Activated CD4-positive, alpha-beta T cell treated with anti-CD3 and anti-CD28 coated beads, Interleukin-2, amount 50 U/mL, for 1 hour (primary cell): ENCODE data around the gene CNNM2.
"Not testable (repeated sequence)": the region's sequence is repeated elsewhere in the genome, so short reads cannot be mapped to it uniquely, and the experiment has no call there.

ENCODE experiments used
- DNase-seq: peaks from one replicate; pipeline ENCODE4 v3.0.0-alpha.2; 2020

Gene CNNM2

DNA sequence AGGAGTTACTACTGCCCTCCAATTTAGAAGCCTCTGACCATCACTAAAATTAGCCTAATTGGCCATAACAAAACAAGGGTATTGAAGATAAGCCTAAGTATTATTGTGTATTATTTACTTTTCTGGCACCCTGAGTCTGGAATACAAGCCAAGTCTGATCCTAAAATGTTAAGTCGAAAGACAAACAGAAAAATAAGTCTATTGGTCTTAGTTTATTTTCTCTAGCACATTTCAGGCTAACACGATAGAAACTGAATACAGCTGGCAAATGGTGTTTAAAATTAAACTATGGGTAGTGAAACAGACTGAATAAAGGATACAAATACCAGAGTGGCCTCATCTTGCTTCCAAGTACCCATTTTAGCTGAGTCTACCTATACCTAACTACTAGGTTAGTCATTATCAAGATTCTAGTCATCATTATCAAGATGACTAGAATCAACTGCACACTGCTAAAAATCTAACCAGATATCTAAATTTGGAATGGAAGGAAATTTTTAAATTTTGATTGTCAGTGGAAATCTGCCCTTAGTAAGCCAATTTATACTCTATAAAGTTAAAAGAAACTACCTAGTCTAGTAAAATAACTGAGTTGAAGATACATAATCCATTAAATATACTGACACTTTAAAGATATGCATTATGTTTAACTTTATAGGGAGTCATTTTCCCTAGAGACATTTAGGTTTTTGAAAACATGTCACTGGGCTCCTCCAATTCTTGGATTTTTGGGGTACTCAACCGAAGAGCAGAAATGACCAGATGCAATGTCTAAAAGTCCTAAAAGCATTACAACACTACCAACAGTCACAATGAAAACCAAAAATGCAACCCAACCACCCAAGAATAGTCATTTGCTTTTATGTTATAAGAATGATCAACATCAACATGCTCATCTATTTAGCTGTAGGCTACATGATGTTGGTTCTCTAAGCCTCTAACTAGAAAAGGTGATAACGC, 194.1 kb downstream of the CNNM2 start:
- no peak for DNase-seq

DNA sequence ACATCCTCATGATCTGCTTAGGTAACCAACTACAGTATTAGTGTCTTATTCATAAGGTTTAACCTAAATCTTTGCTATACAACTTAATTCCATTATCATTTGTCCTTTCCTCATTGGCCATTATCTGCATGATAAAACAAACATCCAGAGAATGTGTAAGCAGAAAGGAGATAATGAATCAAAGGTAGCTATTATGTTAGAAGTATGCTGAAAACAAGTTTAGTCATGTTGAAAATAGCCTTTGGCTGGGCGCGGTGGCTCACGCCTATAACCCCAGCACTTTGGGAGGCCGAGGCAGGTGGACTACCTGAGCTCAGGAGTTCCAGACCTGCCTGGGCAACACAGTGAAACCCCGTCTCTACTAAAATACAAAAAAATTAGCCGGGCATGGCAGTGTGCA, 196.8 kb downstream of the CNNM2 start:
- DNase-seq = no peak

DNA sequence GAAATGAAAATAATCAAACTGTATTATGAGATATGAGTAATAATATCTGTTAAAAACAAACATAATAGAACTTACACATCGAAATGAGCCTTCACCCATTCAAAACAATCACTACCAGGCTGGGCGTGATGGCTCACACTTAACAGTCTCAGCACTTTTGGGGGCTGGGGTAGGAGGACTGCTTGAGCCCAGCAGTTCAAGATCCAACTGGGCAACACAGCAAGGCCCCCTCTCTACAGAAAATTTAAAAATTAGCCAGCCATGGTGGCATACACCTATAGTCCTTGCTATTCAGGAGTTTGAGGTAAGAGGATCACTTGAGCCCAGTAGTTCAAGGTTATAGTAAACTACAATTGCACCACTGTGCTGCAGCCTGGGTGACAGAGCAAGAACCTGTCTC, 199.2 kb downstream of the CNNM2 start:
- DNase-seq = no peak

DNA sequence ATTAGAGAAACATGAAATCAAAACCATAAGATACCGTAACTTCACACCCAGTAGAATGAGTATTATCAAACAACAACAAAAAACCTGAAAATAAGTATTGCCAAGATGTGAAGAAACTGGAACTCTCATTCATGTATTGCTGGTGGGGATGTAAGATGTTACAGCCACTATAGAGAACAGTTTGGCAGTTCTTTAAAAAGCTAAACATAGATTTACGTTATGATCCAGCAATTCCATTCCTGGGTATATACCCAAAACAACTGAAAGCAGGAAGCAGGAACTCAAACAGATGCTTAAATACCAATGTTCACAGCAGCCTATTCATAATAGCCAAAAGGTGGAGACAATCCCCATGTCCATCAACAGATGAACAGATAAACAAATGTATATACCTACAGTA, 202.5 kb downstream of the CNNM2 start:
- DNase-seq = no peak

DNA sequence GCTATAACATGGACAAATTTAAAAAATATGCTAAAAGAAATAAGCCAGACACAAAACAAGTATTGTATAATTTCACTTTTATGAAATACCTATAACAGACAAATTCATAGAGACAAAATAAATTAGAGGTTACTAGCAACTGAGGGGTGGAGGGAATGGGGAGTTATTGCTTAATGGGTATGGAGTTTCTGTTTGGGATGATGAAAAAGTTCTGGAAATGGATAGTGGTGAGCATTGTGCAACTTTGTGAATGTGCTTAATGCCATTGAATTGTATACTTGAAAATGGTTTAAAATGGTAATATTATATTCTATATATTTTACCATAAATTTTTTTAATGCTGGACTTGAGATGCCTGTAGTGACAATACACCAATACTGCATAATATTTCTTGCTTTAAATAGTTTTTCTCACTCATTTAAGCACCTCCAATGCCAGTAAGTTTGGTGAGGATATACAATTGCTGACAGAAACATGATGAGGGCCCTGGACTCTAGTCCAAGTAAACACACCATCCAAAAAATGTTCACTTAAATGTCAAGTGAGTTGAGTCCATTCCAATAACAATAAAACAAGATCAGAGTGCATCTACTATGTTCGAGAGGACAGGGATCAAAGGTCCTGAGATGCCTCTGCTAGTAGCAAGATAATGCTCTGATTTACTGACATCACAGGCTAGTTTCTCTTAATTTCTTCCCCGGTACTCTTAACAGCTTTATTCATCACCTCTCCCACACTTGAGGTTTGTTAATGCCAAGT, 203.1 kb downstream of the CNNM2 start:
- DNase-seq = no peak

DNA sequence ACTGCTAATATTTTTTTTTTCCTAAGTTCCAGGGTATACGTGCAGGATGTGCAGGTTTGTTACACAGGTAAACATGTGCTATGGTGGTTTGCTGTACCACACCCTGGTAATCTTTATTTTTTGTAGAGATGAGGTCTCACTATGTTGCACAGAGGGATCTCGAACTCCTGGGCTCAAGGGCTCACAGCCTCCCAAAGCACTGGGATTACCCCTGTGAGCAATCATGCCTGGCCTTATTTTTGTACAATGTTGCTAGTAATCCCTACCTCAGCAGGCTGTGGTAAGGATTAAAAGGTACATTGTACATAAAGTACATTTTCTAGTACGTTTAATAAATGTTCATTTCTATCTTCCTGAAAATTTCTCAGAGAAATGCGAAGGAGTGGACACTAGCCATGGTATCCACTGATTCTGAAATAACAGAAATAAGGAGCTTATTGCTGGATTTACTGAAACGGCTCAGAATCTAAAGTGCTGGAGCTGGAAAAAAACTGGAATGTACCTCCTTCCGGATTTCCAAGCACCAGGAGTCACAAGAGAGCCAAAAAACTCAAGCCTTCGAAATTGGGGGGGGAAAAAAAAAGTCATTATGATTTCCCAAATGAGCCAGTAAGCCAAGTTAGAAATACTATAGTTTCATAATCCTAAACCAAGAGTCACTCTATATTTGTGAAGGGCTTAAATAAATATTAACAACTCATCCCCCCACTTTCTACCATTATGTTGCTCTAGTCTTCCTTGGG, 205.4 kb downstream of the CNNM2 start:
- no peak for DNase-seq

DNA sequence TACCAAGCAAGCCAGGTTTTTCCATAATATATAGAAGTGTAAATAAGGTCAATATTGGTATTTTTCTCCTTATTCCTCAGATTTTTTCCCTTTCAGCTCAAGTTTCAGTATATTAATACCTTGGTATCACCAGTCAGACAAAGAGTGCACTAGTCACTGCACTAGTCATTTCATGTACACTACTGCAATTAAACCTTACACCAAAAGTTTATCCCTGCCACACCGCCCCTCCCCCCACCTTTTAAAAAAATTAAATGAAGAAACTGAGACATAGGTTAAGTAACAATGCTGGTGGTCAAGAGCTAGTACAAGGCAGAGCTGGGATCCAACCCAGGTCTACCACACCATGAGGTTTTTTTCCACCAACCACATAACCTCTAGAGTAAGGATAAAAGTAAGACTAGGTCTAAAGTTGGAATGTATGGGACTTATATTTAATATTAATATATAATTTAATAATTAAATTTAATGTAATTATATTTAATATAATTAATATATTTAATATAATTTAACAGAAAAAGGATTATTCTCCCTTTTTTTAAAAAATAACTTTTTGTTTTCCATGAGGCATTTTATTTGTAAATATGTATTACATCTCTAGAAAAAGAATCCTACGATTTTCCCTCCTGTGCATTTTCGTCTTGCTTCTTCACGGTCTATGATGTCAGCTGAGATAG, 206.5 kb downstream of the CNNM2 start:
- DNase-seq = no peak

DNA sequence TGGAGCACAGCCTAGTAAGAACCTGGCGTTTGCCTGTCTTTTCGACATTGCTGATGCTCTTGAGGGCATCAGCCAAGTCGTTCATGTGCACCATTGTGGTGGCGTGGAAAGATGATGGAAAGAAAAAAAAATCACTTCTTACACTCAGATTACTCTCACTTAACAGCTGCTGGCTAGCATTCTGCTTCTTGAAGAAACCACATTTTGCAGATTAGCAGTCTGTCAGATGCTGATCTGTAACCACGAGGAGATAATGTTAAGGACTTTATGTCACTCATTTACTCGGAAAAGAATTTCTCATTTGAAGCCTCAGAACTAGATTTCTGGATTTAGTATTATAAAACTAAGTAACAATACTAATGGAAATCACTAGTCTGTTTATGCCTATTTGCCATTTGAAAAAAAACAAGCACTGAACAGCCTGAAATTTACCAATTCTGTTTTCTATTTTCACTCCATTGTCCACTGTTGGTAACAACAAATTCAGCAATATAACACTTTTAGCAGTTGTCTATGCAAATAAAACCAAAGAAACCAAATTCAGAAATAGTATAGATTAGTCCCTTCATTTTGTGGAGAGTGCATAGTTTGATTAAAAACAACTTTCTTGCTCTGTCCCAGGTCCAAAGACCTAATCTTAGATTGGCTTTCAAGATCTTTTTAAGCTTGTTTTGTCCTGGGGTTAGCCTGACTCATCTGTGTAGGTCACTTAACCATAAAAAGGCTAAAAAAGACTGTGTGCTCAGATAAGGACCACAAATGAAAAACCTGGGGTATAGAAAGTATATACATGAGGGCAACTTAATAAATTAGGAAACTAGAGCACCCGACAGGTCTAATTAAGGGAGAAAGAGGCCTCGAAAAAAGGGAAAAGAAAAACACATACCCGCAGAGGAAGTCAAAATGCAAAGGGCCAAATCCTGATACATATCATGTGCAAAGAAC, 207.5 kb downstream of the CNNM2 start:
- DNase-seq = no peak

DNA sequence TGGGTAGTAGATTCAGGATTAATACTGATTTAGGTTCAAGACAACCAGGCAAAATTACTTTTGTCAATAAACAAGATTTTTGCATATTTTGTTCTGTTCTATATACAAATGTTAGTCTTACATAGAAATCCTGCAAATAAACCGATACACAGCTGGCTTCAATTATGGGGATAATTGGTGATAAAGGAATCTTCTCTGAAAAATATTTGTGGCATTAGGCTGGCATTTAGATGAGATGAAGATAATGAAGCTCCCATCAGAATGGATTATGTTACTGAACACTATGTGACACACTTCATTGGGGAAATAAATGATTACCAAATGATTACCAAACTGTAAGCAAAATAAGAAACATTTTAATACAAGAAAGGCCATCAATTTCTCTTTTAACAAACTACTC, 209.1 kb downstream of the CNNM2 start:
- no peak for DNase-seq

DNA sequence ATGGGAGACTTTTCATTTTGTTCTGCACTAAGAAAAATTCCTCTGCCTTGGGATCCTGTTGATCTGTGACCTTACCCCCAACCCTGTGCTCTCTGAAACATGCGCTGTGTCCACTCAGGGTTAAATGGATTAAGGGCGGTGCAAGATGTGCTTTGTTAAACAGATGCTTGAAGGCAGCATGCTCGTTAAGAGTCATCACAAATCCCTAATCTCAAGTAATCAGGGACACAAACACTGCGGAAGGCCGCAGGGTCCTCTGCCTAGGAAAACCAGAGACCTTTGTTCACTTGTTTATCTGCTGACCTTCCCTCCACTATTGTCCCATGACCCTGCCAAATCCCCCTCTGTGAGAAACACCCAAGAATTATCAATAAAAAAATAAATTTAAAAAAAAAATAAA, 212.1 kb downstream of the CNNM2 start:
- not testable (repeated sequence) for DNase-seq

DNA sequence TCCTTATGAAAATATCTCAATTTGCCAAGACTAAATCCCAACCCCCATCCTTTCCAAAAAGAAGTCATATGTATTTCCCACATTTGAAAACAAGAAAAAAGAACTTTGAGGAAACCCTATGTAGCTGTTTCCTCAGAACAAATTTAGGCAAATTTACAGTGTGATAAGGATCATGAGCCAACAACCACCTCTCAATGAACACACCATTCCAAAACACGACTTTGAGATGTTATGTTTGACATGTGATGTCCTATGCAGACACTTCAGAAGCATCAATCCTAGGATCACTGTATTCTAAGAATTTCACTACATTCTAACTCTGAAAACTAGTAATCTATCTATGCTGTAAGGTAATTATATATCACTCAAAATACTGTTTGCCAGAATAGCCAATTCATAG, 212.8 kb downstream of the CNNM2 start:
- no peak for DNase-seq

DNA sequence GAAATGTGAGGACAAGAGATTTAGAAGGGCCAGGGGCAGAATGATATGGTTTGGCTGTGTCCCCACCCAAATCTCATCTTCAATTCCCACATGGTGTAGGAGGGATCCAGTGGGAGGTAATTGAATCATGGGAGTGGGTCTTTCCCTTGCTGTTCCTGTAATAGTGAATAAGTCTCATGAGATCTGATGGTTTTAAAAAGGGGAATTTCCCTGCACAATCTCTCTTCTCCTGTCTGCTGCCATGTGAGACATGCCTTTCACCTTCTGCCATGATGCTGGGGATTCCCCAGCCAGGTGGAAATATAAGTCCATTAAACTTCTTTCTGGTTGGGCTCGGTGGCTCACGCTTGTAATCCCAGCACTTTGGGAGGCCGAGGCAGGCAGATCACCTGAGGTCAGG, 217.1 kb downstream of the CNNM2 start:
- not testable (repeated sequence) for DNase-seq

DNA sequence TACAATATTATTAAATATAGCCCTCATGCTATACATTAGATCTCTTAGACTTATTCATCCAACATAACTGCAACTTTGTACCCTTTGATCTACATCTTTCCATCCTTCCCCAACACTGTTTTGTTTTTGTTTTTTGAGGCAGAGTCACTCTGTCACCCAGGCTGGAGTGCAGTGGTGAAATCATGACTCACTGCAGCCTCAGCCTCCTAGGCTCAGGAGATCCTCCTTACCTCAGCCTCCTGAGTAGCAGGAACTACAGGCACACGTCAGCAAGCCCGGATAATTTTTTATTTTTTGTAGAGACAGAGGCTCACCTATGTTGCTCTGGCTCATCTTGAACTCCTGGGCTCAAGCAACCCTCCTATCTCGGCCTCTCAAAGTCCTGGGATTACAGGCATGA, 221.7 kb downstream of the CNNM2 start:
- no peak for DNase-seq
